ENCODE measurements around the gene SMC1B. TPM values are rescaled to one million over a fixed set of nuclear protein-coding genes. Genes with fewer than 3 reads are reported as not detected.

Gene SMC1B
- total RNA-seq, 2 experiments from 2014 or later = 1.8 TPM

DNA sequence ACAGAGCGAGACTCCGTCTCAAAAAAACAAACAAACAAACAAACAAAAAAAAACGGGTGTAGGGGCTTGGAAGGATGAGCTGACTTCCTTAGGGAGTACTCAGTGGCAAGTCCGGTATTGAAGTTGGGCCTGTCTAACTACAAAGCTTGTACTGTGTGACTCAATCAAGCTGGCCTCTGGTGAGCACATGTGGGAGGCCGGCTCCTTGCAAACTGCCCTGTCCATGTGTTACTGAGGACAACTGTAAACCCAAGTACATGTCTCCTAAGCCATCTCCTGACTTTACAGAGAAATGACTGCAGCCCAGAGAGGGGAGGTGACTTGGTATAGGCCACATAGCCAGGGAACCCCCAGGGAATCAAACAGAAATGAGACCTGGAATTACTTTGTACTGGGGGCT, 11.7 kb upstream of the SMC1B start:
- H3K27me3 Mint-ChIP-seq = no peaks in the 10 kb centered on the region
- H3K9me3 Mint-ChIP-seq = no peaks in the 10 kb centered on the region
- intact Hi-C loops (cut with micrococcal nuclease) = no loop called here
- DNase-seq = no peak
- ATAC-seq = no peak
- peaks cover 24% of the 10 kb centered on the region for H3K36me3 Mint-ChIP-seq (ENCODE audit: low read depth)
- CTCF ChIA-PET = no interaction called here
- POLR2A ChIA-PET = interaction anchor here (0.6 kb wide), 1 partner anchor 128 kb away, joined by 3 read pairs; no protein-coding TSS in a partner anchor
- H3K4me3 Mint-ChIP-seq = no peak overlapping the region
- no peaks in the 10 kb centered on the region for H3K4me1 Mint-ChIP-seq (ENCODE audit: low read depth)
- TF ChIP-seq, protein P1, sequence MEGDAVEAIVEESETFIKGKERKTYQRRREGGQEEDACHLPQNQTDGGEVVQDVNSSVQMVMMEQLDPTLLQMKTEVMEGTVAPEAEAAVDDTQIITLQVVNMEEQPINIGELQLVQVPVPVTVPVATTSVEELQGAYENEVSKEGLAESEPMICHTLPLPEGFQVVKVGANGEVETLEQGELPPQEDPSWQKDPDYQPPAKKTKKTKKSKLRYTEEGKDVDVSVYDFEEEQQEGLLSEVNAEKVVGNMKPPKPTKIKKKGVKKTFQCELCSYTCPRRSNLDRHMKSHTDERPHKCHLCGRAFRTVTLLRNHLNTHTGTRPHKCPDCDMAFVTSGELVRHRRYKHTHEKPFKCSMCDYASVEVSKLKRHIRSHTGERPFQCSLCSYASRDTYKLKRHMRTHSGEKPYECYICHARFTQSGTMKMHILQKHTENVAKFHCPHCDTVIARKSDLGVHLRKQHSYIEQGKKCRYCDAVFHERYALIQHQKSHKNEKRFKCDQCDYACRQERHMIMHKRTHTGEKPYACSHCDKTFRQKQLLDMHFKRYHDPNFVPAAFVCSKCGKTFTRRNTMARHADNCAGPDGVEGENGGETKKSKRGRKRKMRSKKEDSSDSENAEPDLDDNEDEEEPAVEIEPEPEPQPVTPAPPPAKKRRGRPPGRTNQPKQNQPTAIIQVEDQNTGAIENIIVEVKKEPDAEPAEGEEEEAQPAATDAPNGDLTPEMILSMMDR (IDR thresholded peaks at IDR 0.05) = no peak
- no peak overlapping the region for H3K27ac Mint-ChIP-seq

DNA sequence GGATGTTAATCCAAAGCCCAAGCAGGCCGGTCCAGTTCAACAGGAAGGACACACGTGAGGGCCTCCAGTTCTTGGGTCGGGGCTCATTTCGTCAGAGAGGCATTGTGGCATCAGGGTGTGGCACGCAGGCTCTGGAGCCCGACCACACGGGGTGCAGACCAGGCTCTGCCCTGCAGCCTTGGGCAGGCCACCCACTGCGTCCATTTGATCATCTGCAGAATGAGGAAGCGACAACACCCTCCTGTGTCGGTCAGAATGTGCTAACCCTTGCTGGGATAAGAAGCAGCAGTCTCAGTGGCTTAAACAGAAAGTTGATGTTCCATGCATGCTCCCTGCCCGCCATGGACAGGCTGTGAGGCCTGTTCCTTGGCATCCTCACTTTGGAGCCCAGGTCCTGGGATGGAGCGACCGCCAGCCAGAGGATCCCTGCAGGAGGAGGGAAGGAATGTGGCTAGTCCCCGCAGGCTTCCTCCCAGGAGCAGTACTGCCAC, 10.9 kb upstream of the SMC1B start:
- no peak overlapping the region for H3K4me3 Mint-ChIP-seq
- POLR2A ChIA-PET = no interaction called here
- H3K4me1 Mint-ChIP-seq (ENCODE audit: low read depth) = no peaks in the 10 kb centered on the region
- TF ChIP-seq, protein P1 (IDR thresholded peaks at IDR 0.05) = no peak
- intact Hi-C loops (cut with micrococcal nuclease) = no loop called here
- H3K36me3 Mint-ChIP-seq (ENCODE audit: low read depth) = peaks cover 27% of the 10 kb centered on the region
- no peaks in the 10 kb centered on the region for H3K9me3 Mint-ChIP-seq
- H3K27ac Mint-ChIP-seq = no peak overlapping the region
- no peaks in the 10 kb centered on the region for H3K27me3 Mint-ChIP-seq
- CTCF ChIA-PET = no interaction called here
- ATAC-seq (no peak), DNase-seq (no peak)

DNA sequence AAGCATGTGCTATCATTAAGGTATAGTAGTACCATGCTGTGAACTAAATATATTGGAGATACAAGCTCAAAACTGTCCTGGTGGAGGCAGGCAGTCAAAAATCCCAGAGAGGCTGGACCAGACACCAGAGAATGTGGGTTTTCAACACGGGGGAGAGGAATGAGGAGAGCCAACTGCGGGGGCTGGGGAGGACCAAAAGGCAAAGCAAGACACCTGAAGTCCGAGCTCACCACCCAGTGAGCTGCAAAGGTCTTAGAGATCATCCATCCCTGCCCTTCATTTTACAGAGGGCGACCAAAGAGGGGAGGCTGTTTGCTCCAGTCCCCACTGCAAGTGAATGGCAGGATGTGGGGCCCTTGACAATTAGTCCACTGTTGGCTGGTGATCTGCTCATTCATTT, 10.1 kb upstream of the SMC1B start:
- Mint-ChIP-seq H3K4me1 (ENCODE audit: low read depth) (no peaks in the 10 kb centered on the region), H3K27me3 (no peaks in the 10 kb centered on the region), H3K9me3 (no peaks in the 10 kb centered on the region), H3K27ac (no peak overlapping the region), H3K36me3 (ENCODE audit: low read depth) (peaks cover 35% of the 10 kb centered on the region), H3K4me3 (no peak overlapping the region)
- ATAC-seq (no peak), DNase-seq (no peak)
- POLR2A ChIA-PET = interaction anchor here (0.5 to 1.0 kb wide), 2 partner anchors 9 to 10 kb away, joined by 3 read pairs; partner anchors contain the start of genes RIBC2 and SMC1B
- CTCF ChIA-PET = no interaction called here
- intact Hi-C loops (cut with micrococcal nuclease) = no loop called here
- TF ChIP-seq, protein P1 (IDR thresholded peaks at IDR 0.05) = no peak

DNA sequence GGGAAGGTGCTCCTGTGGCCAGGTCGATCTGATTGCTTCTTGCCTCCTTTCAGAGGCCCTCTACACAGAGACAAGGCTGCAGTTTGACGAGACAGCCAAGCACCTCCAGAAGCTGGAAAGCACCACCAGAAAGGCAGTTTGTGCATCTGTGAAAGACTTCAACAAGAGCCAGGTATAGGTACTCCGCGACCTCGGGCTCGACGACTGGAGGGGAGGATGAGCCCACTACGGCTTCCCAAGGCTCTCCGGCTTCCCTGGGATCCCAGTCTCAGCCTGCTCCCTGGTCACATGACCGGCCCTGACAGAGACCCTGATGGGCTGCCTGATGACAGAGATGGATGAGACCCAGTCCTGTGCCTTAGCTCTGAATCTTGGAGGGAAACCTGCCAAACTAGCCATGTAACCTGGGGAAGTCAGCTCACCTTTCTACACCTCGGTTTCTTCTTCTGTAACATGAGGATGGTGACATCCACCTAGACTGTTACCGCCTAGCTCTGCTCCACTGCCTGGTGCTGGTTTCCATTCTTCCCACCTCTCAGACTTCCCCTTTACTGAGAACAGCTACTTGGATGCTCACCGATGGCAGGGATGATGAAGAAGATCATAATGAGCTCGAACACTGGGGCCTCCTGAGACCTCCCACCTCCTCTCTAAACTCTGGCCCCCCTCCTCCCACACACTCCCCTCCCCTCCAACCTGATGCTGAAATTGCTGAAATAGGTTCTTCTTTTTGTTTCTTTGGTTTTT, 9.0 kb upstream of the SMC1B start:
- no peaks in the 10 kb centered on the region for H3K4me1 Mint-ChIP-seq (ENCODE audit: low read depth)
- H3K9me3 Mint-ChIP-seq = no peaks in the 10 kb centered on the region
- peaks cover 41% of the 10 kb centered on the region for H3K36me3 Mint-ChIP-seq (ENCODE audit: low read depth)
- no peak for ATAC-seq
- H3K4me3 Mint-ChIP-seq = no peak overlapping the region
- CTCF ChIA-PET = interaction anchor here (0.8 to 1.0 kb wide), 2 partner anchors 11 to 132 kb away, joined by 3 read pairs; no protein-coding TSS in a partner anchor
- POLR2A ChIA-PET = interaction anchor here (1.0 kb wide), 2 partner anchors 9 kb away, joined by 3 to 5 read pairs; partner anchors contain the start of genes RIBC2 and SMC1B
- TF ChIP-seq, protein P1 (IDR thresholded peaks at IDR 0.05) = no peak
- no peak for DNase-seq
- intact Hi-C loops (cut with micrococcal nuclease) = no loop called here
- H3K27me3 Mint-ChIP-seq = no peaks in the 10 kb centered on the region
- H3K27ac Mint-ChIP-seq = no peak overlapping the region

Data from activated CD8-positive, alpha-beta T cell treated with anti-CD3 and anti-CD28 coated beads for 36 hours (primary cell).